HG03039 (cell line): Measurements from ENCODE around the gene AMOTL1.

Experiments
- ATAC-seq: cut with Tn5 transposase; IDR thresholded peaks from one replicate; pipeline ENCODE4 v1.9.1; 2021; ENCODE audit warnings: mild to moderate bottlenecking, moderate library complexity; ENCODE audit not compliant: unreplicated experiment

The AMOTL1 gene

GRCh38 chr11:94853836-94854235 is 85.7 kb downstream of the AMOTL1 start:
- ATAC-seq = no peak

GRCh38 chr11:94854770-94855633 is 86.8 kb downstream of the AMOTL1 start:
- no peak for ATAC-seq

GRCh38 chr11:94855666-94856065 is 87.5 kb downstream of the AMOTL1 start:
- ATAC-seq = no peak

- no peak for ATAC-seq
Measured at GRCh38 chr11:94856443-94856842, 88.3 kb downstream of the AMOTL1 start.

- no peak for ATAC-seq
Measured at GRCh38 chr11:94857337-94857736, 89.2 kb downstream of the AMOTL1 start.

GRCh38 chr11:94858012-94858705 is 90.0 kb downstream of the AMOTL1 start:
- no peak for ATAC-seq

GRCh38 chr11:94860333-94860732 is 92.2 kb downstream of the AMOTL1 start:
- no peak for ATAC-seq

- no peak for ATAC-seq
Measured at GRCh38 chr11:94861306-94861845, 93.2 kb downstream of the AMOTL1 start.

GRCh38 chr11:94862926-94863880 is 95.0 kb downstream of the AMOTL1 start:
- ATAC-seq = no peak

- ATAC-seq = no peak
Measured at GRCh38 chr11:94864506-94865045, 96.4 kb downstream of the AMOTL1 start.

GRCh38 chr11:94866231-94866822 is 98.2 kb downstream of the AMOTL1 start:
- ATAC-seq = no peak

GRCh38 chr11:94866936-94867795 is 99.0 kb downstream of the AMOTL1 start:
- ATAC-seq = no peak

- ATAC-seq = no peak
Measured at GRCh38 chr11:94868468-94868867, 100.3 kb downstream of the AMOTL1 start.

- ATAC-seq = no peak
Measured at GRCh38 chr11:94869186-94869585, 101.0 kb downstream of the AMOTL1 start.

- ATAC-seq = no peak
Measured at GRCh38 chr11:94870422-94870821, 102.3 kb downstream of the AMOTL1 start.

GRCh38 chr11:94871491-94872185 is 103.5 kb downstream of the AMOTL1 start:
- no peak for ATAC-seq

- ATAC-seq = no peak
Measured at GRCh38 chr11:94873916-94874540, 105.9 kb downstream of the AMOTL1 start.

GRCh38 chr11:94876222-94876621 is 108.1 kb downstream of the AMOTL1 start:
- no peak for ATAC-seq
